GM21423 (cell line): ENCODE measurements around the gene PAPOLB.
"Not testable (repeated sequence)": the region's sequence is repeated elsewhere in the genome, so short reads cannot be mapped to it uniquely, and the experiment has no call there.

Source experiments
- ATAC-seq: cut with Tn5 transposase; IDR thresholded peaks from one replicate; pipeline ENCODE4 v1.9.1; 2021; ENCODE audit warnings: mild to moderate bottlenecking, moderate library complexity; ENCODE audit not compliant: unreplicated experiment

Gene PAPOLB

GRCh38 chr7:4861673-4862072 lies at the start of gene PAPOLB:
PAPOLB (minus strand) TSS chr7:4862030; CDS start chr7:4861810, 220 bp downstream.
- ATAC-seq, result no peak

- no peak for ATAC-seq
These were observed 49.4 kb upstream of the PAPOLB start for GRCh38 chr7:4911111-4911828.

- no peak for ATAC-seq
These were observed 44.9 kb upstream of the PAPOLB start for GRCh38 chr7:4906682-4907081.

- ATAC-seq, result no peak
These were observed 43.3 kb upstream of the PAPOLB start for GRCh38 chr7:4905171-4905570.

- no peak for ATAC-seq
These were observed 42.5 kb upstream of the PAPOLB start for GRCh38 chr7:4904346-4904745.

- ATAC-seq, result no peak
These were observed 33.9 kb upstream of the PAPOLB start for GRCh38 chr7:4895766-4896165.

GRCh38 chr7:4894482-4894881 lies 32.7 kb upstream of the PAPOLB start:
- no peak for ATAC-seq

- no peak for ATAC-seq
These were observed 32.2 kb upstream of the PAPOLB start for GRCh38 chr7:4893929-4894475.

GRCh38 chr7:4893188-4893587 lies 31.4 kb upstream of the PAPOLB start:
- ATAC-seq, result not testable (repeated sequence)

GRCh38 chr7:4891522-4891921 lies 29.7 kb upstream of the PAPOLB start:
- not testable (repeated sequence) for ATAC-seq

GRCh38 chr7:4889682-4890081 lies 27.9 kb upstream of the PAPOLB start:
- ATAC-seq, result no peak

GRCh38 chr7:4888161-4888560 lies 26.3 kb upstream of the PAPOLB start:
- no peak for ATAC-seq

GRCh38 chr7:4886671-4887070 lies 24.8 kb upstream of the PAPOLB start:
- ATAC-seq, result no peak

- no peak for ATAC-seq
These were observed 23.5 kb upstream of the PAPOLB start for GRCh38 chr7:4885317-4885807.

- ATAC-seq, result no peak
These were observed 22.3 kb upstream of the PAPOLB start for GRCh38 chr7:4884164-4884563.

GRCh38 chr7:4883372-4884144 lies 21.7 kb upstream of the PAPOLB start, which contains the start of gene RADIL:
RADIL (minus strand) TSS chr7:4883716; CDS start chr7:4878139, 5,577 bp downstream.
- peak; percentile 60 for ATAC-seq

- ATAC-seq, result no peak
These were observed 21.2 kb upstream of the PAPOLB start for GRCh38 chr7:4883033-4883371.

- ATAC-seq, result no peak
These were observed 20.6 kb upstream of the PAPOLB start for GRCh38 chr7:4882169-4883032.

- no peak for ATAC-seq
These were observed 18.4 kb upstream of the PAPOLB start for GRCh38 chr7:4880218-4880617.

GRCh38 chr7:4879396-4880081 lies 17.7 kb upstream of the PAPOLB start:
- ATAC-seq, result no peak
